Lower leg skin (tissue), 4 donors: ENCODE data around the gene ROBO1. TPM values are rescaled to one million over a fixed set of nuclear protein-coding genes. Genes with fewer than 3 reads are reported as not detected.

ENCODE experiments used
- DNase-seq, 2 donors: peaks; one replicate each; pipeline ENCODE4 v3.0.0-alpha.2; 2019; ENCODE audit warnings: low spot score in 2 of 2
- H3K4me3 ChIP-seq: fragments of 200-600 bp; sonication (generic); 2 replicates; pipeline ENCODE4 v1.5.1; 2017; ENCODE audit warnings: mild to moderate bottlenecking, low read depth; ENCODE audit not compliant: poor library complexity, severe bottlenecking
- POLR2A ChIP-seq, 2 donors: fragments of 450-650 bp; IDR thresholded peaks; one replicate each; pipeline ENCODE4 v1.6.1; 2016 to 2017; ENCODE audit warnings: antibody characterized with exemption in 2 of 2, mild to moderate bottlenecking in 1 of 2, moderate library complexity in 1 of 2
- WGBS, 2 donors: methylation state at CpG; one replicate each; pipeline ENCODE4 v1.1.5; 2018; 5-methylcytosine and 5-hydroxymethylcytosine counted together
- intact Hi-C: fragments of 100-400 bp; cut with DNase I; formaldehyde crosslinking; loops from one replicate; pipeline ENCODE4 v1.15.0; 2023; ENCODE audit warnings: low total_unique reads
- total RNA-seq, 4 donors: library from RNA; depleted of rRNA; stranded (reverse); fragments of >200 nt; gene quantifications; one replicate each; pipeline ENCODE4 v1.1.0, GENCODE V29; 2016
- TF ChIP-seq, protein P1 (sequence below), 3 donors: fragments of 450-650 bp; IDR thresholded peaks; one replicate each; pipeline ENCODE4 v1.5.1; 2016; ENCODE audit warnings: antibody characterized with exemption in 3 of 3, mild to moderate bottlenecking in 3 of 3, moderate library complexity in 2 of 3

ROBO1 gene
- total RNA-seq, 4 donors from 2014 or later: 26.3 to 60.0 (median 51.0) TPM

DNA sequence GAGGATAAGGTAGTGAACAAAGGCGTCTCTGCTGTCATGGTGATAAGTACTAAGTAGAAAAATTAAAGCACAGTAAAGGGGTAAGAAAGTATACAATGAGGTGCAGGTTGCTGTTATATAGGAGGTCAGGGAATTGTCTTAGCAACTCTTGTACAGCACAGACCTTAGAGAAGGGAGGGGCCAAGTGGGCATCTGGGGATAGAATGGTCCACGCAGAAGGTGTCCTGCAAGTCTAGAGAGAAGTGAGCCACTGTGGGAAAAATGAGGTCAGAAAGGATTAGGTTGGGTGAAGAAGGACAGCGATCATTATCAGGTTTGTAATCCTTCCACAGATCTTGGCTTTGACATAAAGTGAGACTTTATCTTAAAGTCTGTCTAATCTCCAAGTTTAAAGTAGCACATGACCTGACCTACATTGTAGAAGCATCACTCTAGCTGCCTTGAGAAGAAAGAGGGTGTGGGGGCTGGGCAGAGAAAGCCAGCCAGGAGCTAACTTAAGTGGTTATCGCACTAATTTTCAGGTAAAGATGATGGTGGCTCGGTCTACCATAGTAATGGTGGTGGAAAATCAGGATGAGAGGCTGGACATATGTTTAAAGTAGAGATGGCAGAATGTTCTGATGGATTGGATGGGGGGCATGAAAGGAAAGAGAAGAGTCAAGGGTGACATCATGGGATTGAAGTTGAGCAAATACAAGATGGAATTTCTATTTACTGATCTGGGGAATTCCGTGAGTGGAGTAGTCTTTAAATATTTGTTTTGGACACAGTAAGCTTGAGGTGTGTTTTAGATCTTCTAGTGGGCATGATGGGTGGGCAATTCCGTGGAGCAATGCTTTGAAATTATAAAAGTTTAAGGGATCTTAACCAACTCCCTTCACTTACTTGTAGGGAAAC lies 919.2 kb downstream of the ROBO1 start:
- H3K4me3 ChIP-seq: no peak overlapping the region
- intact Hi-C loops: no loop called here
- 82 to 87% methylated on average over 7 of the region's 7 CpGs for WGBS, 2 donors

DNA sequence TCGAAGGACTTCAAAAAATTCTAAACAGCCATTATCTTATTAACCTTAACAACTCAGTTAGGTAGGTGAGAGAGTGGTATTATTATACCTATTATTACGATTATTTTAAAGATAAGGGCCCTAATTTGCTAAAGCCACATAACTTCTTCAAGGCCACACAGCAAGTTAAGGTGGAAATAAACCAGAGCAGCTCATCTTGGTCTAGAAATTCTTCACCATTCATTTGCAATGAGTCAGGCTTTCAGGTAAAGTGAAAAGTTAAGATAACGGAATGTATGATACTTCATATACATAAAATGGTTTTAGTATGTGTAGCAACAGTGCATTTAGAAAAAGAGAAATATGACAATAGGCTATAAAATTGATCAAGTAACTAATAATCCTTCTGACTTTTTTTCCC lies 920.2 kb downstream of the ROBO1 start:
- no peak overlapping the region for H3K4me3 ChIP-seq
- intact Hi-C loops: no loop called here
- no peak for DNase-seq
- 55% methylated on average over 3 of the region's 3 CpGs for WGBS, 2 donors
- no peak for TF ChIP-seq POLR2A (IDR thresholded peaks at IDR 0.05)
- TF ChIP-seq, protein P1, sequence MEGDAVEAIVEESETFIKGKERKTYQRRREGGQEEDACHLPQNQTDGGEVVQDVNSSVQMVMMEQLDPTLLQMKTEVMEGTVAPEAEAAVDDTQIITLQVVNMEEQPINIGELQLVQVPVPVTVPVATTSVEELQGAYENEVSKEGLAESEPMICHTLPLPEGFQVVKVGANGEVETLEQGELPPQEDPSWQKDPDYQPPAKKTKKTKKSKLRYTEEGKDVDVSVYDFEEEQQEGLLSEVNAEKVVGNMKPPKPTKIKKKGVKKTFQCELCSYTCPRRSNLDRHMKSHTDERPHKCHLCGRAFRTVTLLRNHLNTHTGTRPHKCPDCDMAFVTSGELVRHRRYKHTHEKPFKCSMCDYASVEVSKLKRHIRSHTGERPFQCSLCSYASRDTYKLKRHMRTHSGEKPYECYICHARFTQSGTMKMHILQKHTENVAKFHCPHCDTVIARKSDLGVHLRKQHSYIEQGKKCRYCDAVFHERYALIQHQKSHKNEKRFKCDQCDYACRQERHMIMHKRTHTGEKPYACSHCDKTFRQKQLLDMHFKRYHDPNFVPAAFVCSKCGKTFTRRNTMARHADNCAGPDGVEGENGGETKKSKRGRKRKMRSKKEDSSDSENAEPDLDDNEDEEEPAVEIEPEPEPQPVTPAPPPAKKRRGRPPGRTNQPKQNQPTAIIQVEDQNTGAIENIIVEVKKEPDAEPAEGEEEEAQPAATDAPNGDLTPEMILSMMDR (IDR thresholded peaks at IDR 0.05): no peak

More for the DNA sequence above, 919.2 kb downstream of the ROBO1 start:
- no peak for DNase-seq
- TF ChIP-seq, protein P1 (IDR thresholded peaks at IDR 0.05): no peak
- no peak for TF ChIP-seq POLR2A (IDR thresholded peaks at IDR 0.05)

DNA sequence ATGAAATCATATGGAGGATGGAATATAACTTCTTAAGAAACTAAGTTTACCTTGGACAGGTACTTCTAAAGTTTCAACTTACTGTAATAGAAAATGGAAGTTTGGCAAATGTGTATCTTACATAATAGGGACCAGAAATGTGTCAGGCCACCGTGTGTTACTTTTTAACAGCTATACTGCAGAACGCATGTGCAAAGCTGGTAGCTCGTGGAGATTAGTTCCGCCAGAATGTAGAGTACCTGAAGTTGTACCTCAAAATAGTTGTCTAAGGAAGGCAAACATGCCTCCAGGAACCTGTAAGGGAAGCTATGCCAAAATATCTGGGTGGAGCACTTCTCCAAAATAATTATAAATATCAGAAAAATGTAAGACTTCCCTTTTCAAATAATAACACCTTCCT lies 920.6 kb downstream of the ROBO1 start:
- DNase-seq: no peak
- no peak overlapping the region for H3K4me3 ChIP-seq
- TF ChIP-seq POLR2A (IDR thresholded peaks at IDR 0.05): no peak
- TF ChIP-seq, protein P1 (IDR thresholded peaks at IDR 0.05): no peak
- 44 to 49% methylated on average over 4 of the region's 4 CpGs for WGBS, 2 donors
- intact Hi-C loops: no loop called here

DNA sequence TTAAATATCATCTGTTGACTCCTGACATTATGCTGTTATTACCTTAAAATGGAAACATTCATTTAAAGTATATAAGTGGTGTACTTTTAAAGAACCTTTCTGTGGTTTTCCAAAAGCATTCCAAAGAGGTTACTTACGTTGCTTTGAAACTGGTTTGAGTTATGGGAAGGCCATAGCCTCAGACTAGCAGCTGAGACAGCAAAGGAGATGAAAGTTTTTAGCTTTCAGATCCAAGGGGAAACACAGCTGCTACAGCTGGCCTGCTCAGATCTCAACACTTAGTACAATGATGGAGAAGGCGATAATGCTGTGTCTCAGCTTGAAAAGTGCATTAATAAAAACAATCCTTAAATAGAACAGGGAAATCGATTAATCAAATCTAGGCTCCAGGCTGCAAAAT lies 921.1 kb downstream of the ROBO1 start:
- TF ChIP-seq POLR2A (IDR thresholded peaks at IDR 0.05): no peak
- H3K4me3 ChIP-seq: no peak overlapping the region
- 23 to 36% methylated on average over 3 of the region's 3 CpGs for WGBS, 2 donors
- intact Hi-C loops: no loop called here
- no peak for DNase-seq

DNA sequence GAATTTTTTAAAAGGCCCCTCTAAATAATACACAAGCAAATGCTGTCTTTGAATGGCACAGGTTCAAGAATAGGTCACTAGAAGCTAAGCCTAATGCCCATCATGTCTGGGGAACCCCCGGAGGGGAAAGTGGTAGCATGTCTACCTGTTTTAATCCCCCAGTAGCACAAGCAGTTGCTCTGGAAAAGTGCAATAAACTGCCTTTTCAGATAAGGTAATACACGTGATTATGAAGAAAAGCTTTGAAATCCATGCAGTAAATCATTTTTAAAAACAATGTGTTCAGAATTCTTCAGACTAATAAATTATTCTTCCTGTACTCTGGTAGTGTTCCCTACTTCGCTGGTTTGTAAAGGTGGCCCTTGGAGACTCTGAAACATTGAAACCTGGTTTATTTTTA lies 922.2 kb downstream of the ROBO1 start:
- intact Hi-C loops: no loop called here
- H3K4me3 ChIP-seq: no peak overlapping the region
- WGBS, 2 donors: 54 to 56% methylated on average over 3 of the region's 3 CpGs

DNA sequence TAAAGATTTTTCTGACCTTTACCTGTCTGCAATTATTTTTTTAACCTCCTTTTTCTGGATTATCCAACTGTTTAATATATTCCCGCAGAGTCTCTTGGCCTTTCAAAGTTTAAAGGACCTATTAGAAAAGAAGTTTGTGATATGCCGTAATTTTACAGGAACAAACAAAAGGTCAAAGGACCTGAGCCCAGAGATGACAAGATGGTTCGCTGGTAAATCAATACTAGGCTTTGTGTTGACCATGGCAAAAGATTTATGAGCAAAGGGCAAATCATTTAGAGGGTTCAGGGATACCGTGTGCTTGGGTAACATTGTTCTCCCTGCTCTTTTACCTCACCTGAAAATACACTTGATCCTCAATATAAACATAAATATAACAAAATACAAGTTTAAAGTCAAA lies 923.5 kb downstream of the ROBO1 start:
- no peak overlapping the region for H3K4me3 ChIP-seq
- 92 to 98% methylated on average over 4 of the region's 4 CpGs for WGBS, 2 donors
- intact Hi-C loops: no loop called here
- TF ChIP-seq, protein P1 (IDR thresholded peaks at IDR 0.05): no peak
- TF ChIP-seq POLR2A (IDR thresholded peaks at IDR 0.05): no peak
- no peak for DNase-seq

More for the DNA sequence above, 922.2 kb downstream of the ROBO1 start:
- DNase-seq: no peak
- no peak for TF ChIP-seq POLR2A (IDR thresholded peaks at IDR 0.05)
- TF ChIP-seq, protein P1 (IDR thresholded peaks at IDR 0.05): no peak
